ENCODE results near the gene RBM19. TPM values are rescaled to one million over a fixed set of nuclear protein-coding genes. Genes with fewer than 3 reads are reported as not detected.

RBM19 gene
- total and polyA plus RNA-seq, 2 donors (not counting 3 experiments of a cell fraction or from before 2014, with no cell fraction given) = 13.2 to 34.4 TPM

- H3K9me3 ChIP-seq (replicated peaks; ENCODE audit: control insufficient read depth, insufficient read depth, low read length) = no peaks in the 10 kb centered on the region
- dilution Hi-C loops (cut with MboI; ENCODE audit: extremely low pct_ligation_motif_present, low sequenced_read_pairs) = no loop called here
- POLR2A ChIA-PET = no interaction called here
- no peaks in the 10 kb centered on the region for H3K27me3 ChIP-seq (ENCODE audit: control insufficient read depth in 2 of 2, insufficient read depth in 2 of 2, low read length in 2 of 2)
- intact Hi-C loops (cut with micrococcal nuclease) = no loop called here
- DNase-seq (ENCODE audit: low read depth, low spot score) (no peak), FAIRE-seq (no peak)
- TF ChIP-seq POLR2AphosphoS5 (IDR thresholded peaks at IDR 0.05; ENCODE audit: insufficient read depth, low read depth, low read length) = no peak
- no peak for TF ChIP-seq POLR2A (IDR thresholded peaks at IDR 0.05; ENCODE audit: low read depth, low read length)
- no peak for TF ChIP-seq MAX (IDR thresholded peaks at IDR 0.05; ENCODE audit: insufficient read depth, insufficient read length)
- TF ChIP-seq MYC (IDR thresholded peaks at IDR 0.05; ENCODE audit: low read depth, low read length) = no peak
- TF ChIP-seq JUN (IDR thresholded peaks at IDR 0.05; ENCODE audit: borderline replicate concordance, insufficient read depth, insufficient read length, low read depth) = no peak
- no peak for TF ChIP-seq FOS (IDR thresholded peaks at IDR 0.05; ENCODE audit: borderline replicate concordance, insufficient read depth, low read length)
- no peak for TF ChIP-seq EZH2 (IDR thresholded peaks at IDR 0.05; ENCODE audit: borderline replicate concordance, low read depth, low read length, severe bottlenecking)
- no peak for TF ChIP-seq GATA2 (IDR thresholded peaks at IDR 0.05; ENCODE audit: insufficient read depth, insufficient read length, low read depth, low read length)
- TF ChIP-seq, protein P1, sequence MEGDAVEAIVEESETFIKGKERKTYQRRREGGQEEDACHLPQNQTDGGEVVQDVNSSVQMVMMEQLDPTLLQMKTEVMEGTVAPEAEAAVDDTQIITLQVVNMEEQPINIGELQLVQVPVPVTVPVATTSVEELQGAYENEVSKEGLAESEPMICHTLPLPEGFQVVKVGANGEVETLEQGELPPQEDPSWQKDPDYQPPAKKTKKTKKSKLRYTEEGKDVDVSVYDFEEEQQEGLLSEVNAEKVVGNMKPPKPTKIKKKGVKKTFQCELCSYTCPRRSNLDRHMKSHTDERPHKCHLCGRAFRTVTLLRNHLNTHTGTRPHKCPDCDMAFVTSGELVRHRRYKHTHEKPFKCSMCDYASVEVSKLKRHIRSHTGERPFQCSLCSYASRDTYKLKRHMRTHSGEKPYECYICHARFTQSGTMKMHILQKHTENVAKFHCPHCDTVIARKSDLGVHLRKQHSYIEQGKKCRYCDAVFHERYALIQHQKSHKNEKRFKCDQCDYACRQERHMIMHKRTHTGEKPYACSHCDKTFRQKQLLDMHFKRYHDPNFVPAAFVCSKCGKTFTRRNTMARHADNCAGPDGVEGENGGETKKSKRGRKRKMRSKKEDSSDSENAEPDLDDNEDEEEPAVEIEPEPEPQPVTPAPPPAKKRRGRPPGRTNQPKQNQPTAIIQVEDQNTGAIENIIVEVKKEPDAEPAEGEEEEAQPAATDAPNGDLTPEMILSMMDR (IDR thresholded peaks at IDR 0.05; ENCODE audit: extremely low read depth in 1 of 2, insufficient read depth in 1 of 2, low read depth in 1 of 2, low read length in 2 of 2) = no peak
- CTCF ChIA-PET = interaction anchor here (1.4 kb wide), 1 partner anchor 10 kb away, joined by 3 read pairs; no protein-coding TSS in a partner anchor
- no TSS peak for BruUV-seq (replicated peaks)
- H4K20me1 ChIP-seq (replicated peaks; ENCODE audit: control insufficient read depth, extremely low read depth, insufficient read depth, low read length) = no peaks in the 10 kb centered on the region
- no peak overlapping the region for H3K4me2 ChIP-seq (ENCODE audit: insufficient read depth, low read length)
- no peak overlapping the region for H3K9ac ChIP-seq (replicated peaks; ENCODE audit: extremely low read depth, insufficient read depth, low read length)
- H3K9me1 ChIP-seq (replicated peaks; ENCODE audit: control insufficient read depth, extremely low read depth, insufficient read depth, low read length) = no peaks in the 10 kb centered on the region
- H3K36me3 ChIP-seq (ENCODE audit: control insufficient read depth in 2 of 2, extremely low read depth in 1 of 2, insufficient read depth in 2 of 2, low read length in 2 of 2) = peaks cover 0 to 2% of the 10 kb centered on the region in 2 experiments
- H2AFZ ChIP-seq (ENCODE audit: low read depth, low read length) = no peak overlapping the region
- H3K4me3 ChIP-seq (replicated peaks in 1 of 3; ENCODE audit: insufficient read depth in 1 of 3, low read depth in 1 of 3, low read length in 3 of 3) = no peak overlapping the region
- H3K4me1 ChIP-seq (ENCODE audit: control insufficient read depth, extremely low read depth, insufficient read depth, low read length) = no peaks in the 10 kb centered on the region
- no peaks in the 10 kb centered on the region for H3K79me2 ChIP-seq (ENCODE audit: control insufficient read depth, insufficient read depth, low read length)
- no peak overlapping the region for H3K27ac ChIP-seq (ENCODE audit: insufficient read depth, low read depth, low read length)
These were observed 118.3 kb downstream of the RBM19 start for GRCh38 chr12:113847856-113848255.

All from endothelial cell of umbilical vein (primary cell).